Measurements from ENCODE around the gene NECTIN1. TPM values are rescaled to one million over a fixed set of nuclear protein-coding genes. Genes with fewer than 3 reads are reported as not detected.

The NECTIN1 gene
- total and polyA plus RNA-seq, 2 of the 13 experiments (the other 11 are each of a cell fraction or from before 2014, with no cell fraction given): 3.9 to 7.3 TPM

GRCh38 chr11:119666463-119667131 lies 62.4 kb downstream of the NECTIN1 start (continued):
- TF ChIP-seq PHF21A (CRISPR knock-in tag; IDR thresholded peaks at IDR 0.05): no peak
- no peak for TF ChIP-seq ZNF746 (CRISPR knock-in tag; IDR thresholded peaks at IDR 0.05)
- TF ChIP-seq TCF12 (IDR thresholded peaks at IDR 0.05): no peak
- TF ChIP-seq TCF12 (CRISPR knock-in tag; IDR thresholded peaks at IDR 0.05): no peak
- TF ChIP-seq ATF7-NPFF (CRISPR knock-in tag; IDR thresholded peaks at IDR 0.05; ENCODE audit: low read depth): no peak
- TF ChIP-seq REPIN1 (CRISPR knock-in tag; IDR thresholded peaks at IDR 0.05; ENCODE audit: borderline replicate concordance, low read depth): peak; percentile 79; the same call in 1 of the 2 replicates
- TF ChIP-seq ZBTB40 (IDR thresholded peaks at IDR 0.05): no peak
- no peak for TF ChIP-seq ZBTB40 (CRISPR knock-in tag; IDR thresholded peaks at IDR 0.05)
- TF ChIP-seq, protein P1, sequence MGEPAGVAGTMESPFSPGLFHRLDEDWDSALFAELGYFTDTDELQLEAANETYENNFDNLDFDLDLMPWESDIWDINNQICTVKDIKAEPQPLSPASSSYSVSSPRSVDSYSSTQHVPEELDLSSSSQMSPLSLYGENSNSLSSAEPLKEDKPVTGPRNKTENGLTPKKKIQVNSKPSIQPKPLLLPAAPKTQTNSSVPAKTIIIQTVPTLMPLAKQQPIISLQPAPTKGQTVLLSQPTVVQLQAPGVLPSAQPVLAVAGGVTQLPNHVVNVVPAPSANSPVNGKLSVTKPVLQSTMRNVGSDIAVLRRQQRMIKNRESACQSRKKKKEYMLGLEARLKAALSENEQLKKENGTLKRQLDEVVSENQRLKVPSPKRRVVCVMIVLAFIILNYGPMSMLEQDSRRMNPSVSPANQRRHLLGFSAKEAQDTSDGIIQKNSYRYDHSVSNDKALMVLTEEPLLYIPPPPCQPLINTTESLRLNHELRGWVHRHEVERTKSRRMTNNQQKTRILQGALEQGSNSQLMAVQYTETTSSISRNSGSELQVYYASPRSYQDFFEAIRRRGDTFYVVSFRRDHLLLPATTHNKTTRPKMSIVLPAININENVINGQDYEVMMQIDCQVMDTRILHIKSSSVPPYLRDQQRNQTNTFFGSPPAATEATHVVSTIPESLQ (CRISPR knock-in tag; conservative IDR thresholded peaks at IDR 0.05): no peak
- TF ChIP-seq, protein P2, sequence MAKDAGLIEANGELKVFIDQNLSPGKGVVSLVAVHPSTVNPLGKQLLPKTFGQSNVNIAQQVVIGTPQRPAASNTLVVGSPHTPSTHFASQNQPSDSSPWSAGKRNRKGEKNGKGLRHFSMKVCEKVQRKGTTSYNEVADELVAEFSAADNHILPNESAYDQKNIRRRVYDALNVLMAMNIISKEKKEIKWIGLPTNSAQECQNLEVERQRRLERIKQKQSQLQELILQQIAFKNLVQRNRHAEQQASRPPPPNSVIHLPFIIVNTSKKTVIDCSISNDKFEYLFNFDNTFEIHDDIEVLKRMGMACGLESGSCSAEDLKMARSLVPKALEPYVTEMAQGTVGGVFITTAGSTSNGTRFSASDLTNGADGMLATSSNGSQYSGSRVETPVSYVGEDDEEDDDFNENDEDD (CRISPR knock-in tag; IDR thresholded peaks at IDR 0.05; ENCODE audit: borderline replicate concordance): no peak
- no peak for TF ChIP-seq ZKSCAN1 (IDR thresholded peaks at IDR 0.05; ENCODE audit: low read length)
- no peak for TF ChIP-seq CHD2 (IDR thresholded peaks at IDR 0.05; ENCODE audit: low read depth, low read length)
- no peak for TF ChIP-seq ZNF256 (CRISPR knock-in tag; conservative IDR thresholded peaks at IDR 0.05)
- TF ChIP-seq SAP130 (CRISPR knock-in tag; IDR thresholded peaks at IDR 0.05; ENCODE audit: low read depth): no peak; the same call in 1 of the 2 replicates
- TF ChIP-seq ERF (CRISPR knock-in tag; IDR thresholded peaks at IDR 0.05): peak; percentile 54; the same call in 1 of the 2 replicates
- peak; percentile 99 for TF ChIP-seq CTCF (CRISPR knock-in tag; IDR thresholded peaks at IDR 0.05)

All from HepG2 (cell line).